HG03045 (cell line): ENCODE data around the gene POTEF.
"Not testable (repeated sequence)": the region's sequence is repeated elsewhere in the genome, so short reads cannot be mapped to it uniquely, and the experiment has no call there.

ENCODE experiments used
- ATAC-seq: cut with Tn5 transposase; IDR thresholded peaks from one replicate; pipeline ENCODE4 v1.9.1; 2021; ENCODE audit warnings: mild to moderate bottlenecking, moderate library complexity; ENCODE audit not compliant: unreplicated experiment

The POTEF gene

GRCh38 chr2:130129120-130129829, at the start of gene POTEF:
Gene POTEF (minus strand): TSS chr2:130129222. CDS start chr2:130120515, 8,707 bp downstream.
- ATAC-seq = not testable (repeated sequence)

GRCh38 chr2:130174866-130175265, 45.8 kb upstream of the POTEF start:
- ATAC-seq = peak; percentile 77

- no peak for ATAC-seq
Measured at GRCh38 chr2:130169896-130170295, 40.9 kb upstream of the POTEF start.

- ATAC-seq = not testable (repeated sequence)
Measured at GRCh38 chr2:130169163-130169562, 40.1 kb upstream of the POTEF start.

GRCh38 chr2:130166611-130167010, 37.6 kb upstream of the POTEF start:
- ATAC-seq = not testable (repeated sequence)

GRCh38 chr2:130165293-130166016, 36.4 kb upstream of the POTEF start:
- no peak for ATAC-seq

GRCh38 chr2:130162968-130163367, 33.9 kb upstream of the POTEF start:
- no peak for ATAC-seq

- ATAC-seq = not testable (repeated sequence)
Measured at GRCh38 chr2:130162486-130162885, 33.5 kb upstream of the POTEF start.

- ATAC-seq = not testable (repeated sequence)
Measured at GRCh38 chr2:130160838-130161705, 32.0 kb upstream of the POTEF start.

- ATAC-seq = no peak
Measured at GRCh38 chr2:130160131-130160530, 31.1 kb upstream of the POTEF start.

- not testable (repeated sequence) for ATAC-seq
Measured at GRCh38 chr2:130159376-130159775, 30.4 kb upstream of the POTEF start.

GRCh38 chr2:130158631-130159030, 29.6 kb upstream of the POTEF start:
- ATAC-seq = no peak

GRCh38 chr2:130157825-130158514, 28.9 kb upstream of the POTEF start:
- ATAC-seq = peak; percentile 76

GRCh38 chr2:130157354-130157753, 28.3 kb upstream of the POTEF start:
- peak; percentile 30 for ATAC-seq

- no peak for ATAC-seq
Measured at GRCh38 chr2:130156624-130157004, 27.6 kb upstream of the POTEF start.

- ATAC-seq = not testable (repeated sequence)
Measured at GRCh38 chr2:130155956-130156623, 27.1 kb upstream of the POTEF start.

GRCh38 chr2:130154773-130155765, 26.0 kb upstream of the POTEF start:
- no peak for ATAC-seq

GRCh38 chr2:130154423-130154770, 25.4 kb upstream of the POTEF start:
- not testable (repeated sequence) for ATAC-seq
